ENCODE data around the gene EGR2. TPM values are rescaled to one million over a fixed set of nuclear protein-coding genes. Genes with fewer than 3 reads are reported as not detected.

The EGR2 gene
- total RNA-seq, 1 experiment from 2014 or later = not detected

DNA sequence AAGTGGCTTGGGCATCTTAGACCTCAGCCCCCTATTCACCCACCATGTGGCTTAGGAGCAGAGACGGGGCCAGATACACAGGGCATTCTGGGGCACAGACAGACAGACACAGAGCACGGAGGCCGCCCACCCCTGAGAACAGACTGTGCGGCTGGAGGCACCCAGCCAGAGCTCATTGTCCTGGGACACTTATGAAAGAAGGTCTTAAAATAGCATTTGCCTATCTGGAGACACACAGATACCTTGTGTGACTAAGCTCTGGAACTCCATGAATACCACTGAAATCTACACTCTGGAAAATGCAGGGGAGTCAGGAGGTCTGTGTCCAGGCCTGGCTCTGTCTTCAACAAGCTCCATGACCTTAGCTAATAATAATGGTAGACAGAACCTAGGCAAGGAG lies 53.0 kb downstream of the EGR2 start:
- in situ Hi-C loops (cut with HindIII; ENCODE audit: low sequenced_read_pairs) = no loop called here
- DNase-seq (ENCODE audit: low spot score) = no peak

Other genes starting within 250 kb of the EGR2 start
- 33.9 and 42.1 TPM in 2 replicates for gene ADO, start 11.6 kb downstream of the EGR2 start, total RNA-seq (2014; rRNA removed; shearing (Covaris generic))